H9 (cell line): ENCODE data around the gene CHMP3. TPM values are rescaled to one million over a fixed set of nuclear protein-coding genes. Genes with fewer than 3 reads are reported as not detected.

Source experiments
- DNase-seq: peaks from one replicate; pipeline ENCODE4 v3.0.0-alpha.2; 2017
- H2AFZ ChIP-seq: one replicate; pipeline ENCODE4 v1.6.1; 2013; ENCODE audit warnings: mild to moderate bottlenecking, low read length, control low read depth, moderate library complexity
- H2AK5ac ChIP-seq: 2 replicates; pipeline ENCODE4 v1.6.1; 2013; ENCODE audit warnings: low read length, control low read depth, mixed read lengths; ENCODE audit not compliant: insufficient read length
- H2BK120ac ChIP-seq: one replicate; pipeline ENCODE4 v1.6.1; 2013; ENCODE audit warnings: low read depth, mild to moderate bottlenecking, low read length, control low read depth, inconsistent platforms; ENCODE audit not compliant: poor library complexity, severe bottlenecking
- H2BK12ac ChIP-seq: 2 replicates; pipeline ENCODE4 v1.6.1; 2013; ENCODE audit warnings: low read length, control low read depth, mixed read lengths, low read depth; ENCODE audit not compliant: insufficient read length
- H2BK15ac ChIP-seq: 2 replicates; pipeline ENCODE4 v1.6.1; 2013; ENCODE audit warnings: low read depth, low read length, control low read depth
- H2BK20ac ChIP-seq: one replicate; pipeline ENCODE4 v1.6.1; 2013; ENCODE audit warnings: low read depth, mild to moderate bottlenecking, low read length, control low read depth, inconsistent platforms; ENCODE audit not compliant: poor library complexity, severe bottlenecking
- H2BK5ac ChIP-seq: 2 replicates; pipeline ENCODE4 v1.6.1; 2013; ENCODE audit warnings: low read length, control low read depth, mixed read lengths; ENCODE audit not compliant: insufficient read length
- H3K14ac ChIP-seq: 2 replicates; pipeline ENCODE4 v1.6.1; 2013; ENCODE audit warnings: low read length, control low read depth; ENCODE audit not compliant: insufficient read depth
- H3K18ac ChIP-seq: 2 replicates; pipeline ENCODE4 v1.6.1; 2013; ENCODE audit warnings: low read depth, mild to moderate bottlenecking, mixed read lengths, low read length, control low read depth; ENCODE audit not compliant: insufficient read length
- H3K23ac ChIP-seq: 2 replicates; pipeline ENCODE4 v1.6.1; 2013; ENCODE audit warnings: low read length, control low read depth, mixed read lengths, low read depth; ENCODE audit not compliant: insufficient read length
- H3K23me2 ChIP-seq: 2 replicates; pipeline ENCODE4 v1.6.1; 2013; ENCODE audit warnings: low read depth, mild to moderate bottlenecking, mixed read lengths, low read length, control low read depth; ENCODE audit not compliant: insufficient read length, poor library complexity, severe bottlenecking
- H3K27ac ChIP-seq: 2 replicates; pipeline ENCODE4 v1.5.1; 2013; ENCODE audit warnings: low read length, control low read depth, mixed read lengths, low read depth; ENCODE audit not compliant: insufficient read length
- H3K27me3 ChIP-seq: 2 replicates; pipeline ENCODE4 v1.6.1; 2013; ENCODE audit warnings: low read length, control low read depth, inconsistent platforms; ENCODE audit not compliant: insufficient read depth
- H3K4ac ChIP-seq: 2 replicates; pipeline ENCODE4 v1.6.1; 2013; ENCODE audit warnings: low read depth, mild to moderate bottlenecking, control low read depth, inconsistent platforms, low read length, moderate library complexity
- H3K4me1 ChIP-seq: 2 replicates; pipeline ENCODE4 v1.6.1; 2013; ENCODE audit warnings: low read length, control low read depth, inconsistent platforms; ENCODE audit not compliant: insufficient read depth
- H3K4me2 ChIP-seq: 2 replicates; pipeline ENCODE4 v1.6.1; 2013; ENCODE audit warnings: low read length, control low read depth, mixed read lengths; ENCODE audit not compliant: insufficient read length, insufficient read depth
- H3K56ac ChIP-seq: 2 replicates; pipeline ENCODE4 v1.6.1; 2013; ENCODE audit warnings: low read depth, mild to moderate bottlenecking, mixed read lengths, low read length, control low read depth; ENCODE audit not compliant: insufficient read length
- H3K79me1 ChIP-seq: 2 replicates; pipeline ENCODE4 v1.6.1; 2013; ENCODE audit warnings: low read depth, mild to moderate bottlenecking, moderate library complexity, low read length, control low read depth, inconsistent platforms; ENCODE audit not compliant: insufficient read depth, poor library complexity, severe bottlenecking
- H3K79me2 ChIP-seq: 2 replicates; pipeline ENCODE4 v1.6.1; 2013; ENCODE audit warnings: low read length, control low read depth, inconsistent platforms; ENCODE audit not compliant: insufficient read depth
- H3K9ac ChIP-seq: 2 replicates; pipeline ENCODE4 v1.6.1; 2013; ENCODE audit warnings: low read length, control low read depth, mixed read lengths; ENCODE audit not compliant: insufficient read length; ENCODE audit errors: extremely low read depth
- H3K9me3 ChIP-seq: one replicate; pipeline ENCODE4 v1.6.1; 2013; ENCODE audit warnings: low read depth, low read length, inconsistent platforms; ENCODE audit not compliant: control insufficient read depth
- H3T11ph ChIP-seq: one replicate; pipeline ENCODE4 v1.6.1; 2013; ENCODE audit warnings: mild to moderate bottlenecking, low read length, control low read depth, inconsistent platforms
- H4K20me1 ChIP-seq: one replicate; pipeline ENCODE4 v1.6.1; 2013; ENCODE audit not compliant: control insufficient read depth, insufficient read length, insufficient read depth
- H4K5ac ChIP-seq: 2 replicates; pipeline ENCODE4 v1.6.1; 2013; ENCODE audit warnings: low read depth, mild to moderate bottlenecking, mixed read lengths, low read length, control low read depth; ENCODE audit not compliant: insufficient read length
- H4K8ac ChIP-seq: replicated peaks from 2 replicates; pipeline ENCODE4 v1.6.1; 2013; ENCODE audit warnings: low read length, control low read depth, mixed read lengths, low read depth; ENCODE audit not compliant: insufficient read length
- H4K91ac ChIP-seq: 2 replicates; pipeline ENCODE4 v1.6.1; 2013; ENCODE audit warnings: low read depth, mild to moderate bottlenecking, moderate library complexity, mixed read lengths, low read length, control low read depth; ENCODE audit not compliant: insufficient read length
- H3K27ac Mint-ChIP-seq, 3 experiments: 2 replicates in 2 of 3; 3 replicates in 1 of 3; pipeline ENCODE4 v1.8.0; 2020 to 2021; ENCODE audit warnings: mixed read lengths in 3 of 3, mild to moderate bottlenecking in 1 of 3, moderate library complexity in 1 of 3
- H3K27me3 Mint-ChIP-seq: 2 replicates; pipeline ENCODE4 v1.8.0; 2021; ENCODE audit warnings: low read depth, mild to moderate bottlenecking, moderate library complexity, mixed read lengths
- H3K36me3 Mint-ChIP-seq, 3 experiments: 2 replicates in 2 of 3; 3 replicates in 1 of 3; pipeline ENCODE4 v1.8.0; 2020 to 2021; ENCODE audit warnings: low read depth in 3 of 3, mixed read lengths in 3 of 3; ENCODE audit not compliant: insufficient read depth in 1 of 3
- H3K4me1 Mint-ChIP-seq, 2 experiments: 2 replicates each; pipeline ENCODE4 v1.8.0; 2020; ENCODE audit warnings: mixed read lengths in 2 of 2
- H3K4me3 Mint-ChIP-seq, 2 experiments: 2 replicates in 1 of 2; 3 replicates in 1 of 2; pipeline ENCODE4 v1.8.0; 2020 to 2021; ENCODE audit warnings: mild to moderate bottlenecking in 2 of 2, mixed read lengths in 2 of 2, moderate library complexity in 1 of 2
- H3K9me3 Mint-ChIP-seq, 2 experiments: 2 replicates in 1 of 2; 3 replicates in 1 of 2; pipeline ENCODE4 v1.8.0; 2020; ENCODE audit warnings: mild to moderate bottlenecking in 2 of 2, mixed read lengths in 2 of 2, moderate library complexity in 1 of 2
- WGBS: extraction: QIAGEN DNeasy Blood & Tissue Kit; methylation state at CpG from one replicate; pipeline ENCODE4 v1.1.7; 2013; ENCODE audit warnings: missing lambda C conversion rate, low lambda C conversion rate, mixed read lengths; ENCODE audit not compliant: insufficient read length; ENCODE audit errors: extremely low coverage; 5-methylcytosine and 5-hydroxymethylcytosine counted together
- total RNA-seq: library from RNA; stranded (reverse); gene quantifications from 2 replicates; pipeline ENCODE4 v1.2.1, GENCODE V29; 2021
- TF ChIP-seq, protein P1 (sequence below): fragments of 200-600 bp; sonication (generic); conservative IDR thresholded peaks from 3 replicates; pipeline ENCODE4 v1.8.0; 2021; ENCODE audit warnings: antibody characterized with exemption, mild to moderate bottlenecking

CHMP3 gene
- total RNA-seq, 1 experiment from 2014 or later: 28.8 TPM

GRCh38 chr2:86598966-86599365 lies 35.7 kb upstream of the CHMP3 start:
- H3K4ac ChIP-seq: no peak overlapping the region
- no peak overlapping the region for H3K18ac ChIP-seq
- no peak overlapping the region for H3K27ac Mint-ChIP-seq
- TF ChIP-seq, protein P1, sequence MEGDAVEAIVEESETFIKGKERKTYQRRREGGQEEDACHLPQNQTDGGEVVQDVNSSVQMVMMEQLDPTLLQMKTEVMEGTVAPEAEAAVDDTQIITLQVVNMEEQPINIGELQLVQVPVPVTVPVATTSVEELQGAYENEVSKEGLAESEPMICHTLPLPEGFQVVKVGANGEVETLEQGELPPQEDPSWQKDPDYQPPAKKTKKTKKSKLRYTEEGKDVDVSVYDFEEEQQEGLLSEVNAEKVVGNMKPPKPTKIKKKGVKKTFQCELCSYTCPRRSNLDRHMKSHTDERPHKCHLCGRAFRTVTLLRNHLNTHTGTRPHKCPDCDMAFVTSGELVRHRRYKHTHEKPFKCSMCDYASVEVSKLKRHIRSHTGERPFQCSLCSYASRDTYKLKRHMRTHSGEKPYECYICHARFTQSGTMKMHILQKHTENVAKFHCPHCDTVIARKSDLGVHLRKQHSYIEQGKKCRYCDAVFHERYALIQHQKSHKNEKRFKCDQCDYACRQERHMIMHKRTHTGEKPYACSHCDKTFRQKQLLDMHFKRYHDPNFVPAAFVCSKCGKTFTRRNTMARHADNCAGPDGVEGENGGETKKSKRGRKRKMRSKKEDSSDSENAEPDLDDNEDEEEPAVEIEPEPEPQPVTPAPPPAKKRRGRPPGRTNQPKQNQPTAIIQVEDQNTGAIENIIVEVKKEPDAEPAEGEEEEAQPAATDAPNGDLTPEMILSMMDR: no peak
- no peaks in the 10 kb centered on the region for H3K79me1 ChIP-seq
- H3K27me3 ChIP-seq: no peaks in the 10 kb centered on the region
- no peak overlapping the region for H2BK20ac ChIP-seq
- H2BK120ac ChIP-seq: no peak overlapping the region
- no peak overlapping the region for H3K4me3 Mint-ChIP-seq
- no peak overlapping the region for H3K14ac ChIP-seq
- H2BK5ac ChIP-seq: no peak overlapping the region
- H3K4me2 ChIP-seq: no peak overlapping the region
- H3K9me3 Mint-ChIP-seq: no peaks in the 10 kb centered on the region
- H3K36me3 Mint-ChIP-seq: peaks cover 0 to under 1% (median 0%) of the 10 kb centered on the region in 3 experiments; a peak in 1 of 7 replicates
- H3K4me1 Mint-ChIP-seq: 0 out of 4 replicates have a peak, but pooled peaks cover 0 to 2% of the 10 kb centered on the region in 2 experiments
- no peaks in the 10 kb centered on the region for H3K27me3 Mint-ChIP-seq
- no peak overlapping the region for H3K9ac ChIP-seq
- no peak overlapping the region for H4K91ac ChIP-seq
- H3K56ac ChIP-seq: no peak overlapping the region
- H2AFZ ChIP-seq: no peak overlapping the region
- no peaks in the 10 kb centered on the region for H3K4me1 ChIP-seq
- no peak overlapping the region for H3K23ac ChIP-seq
- no CpG with 5 or more reads among the region's 2 CpGs for WGBS
- H2AK5ac ChIP-seq: no peak overlapping the region
- H4K8ac ChIP-seq: no peak overlapping the region
- no peak overlapping the region for H2BK12ac ChIP-seq
- DNase-seq: no peak
- no peaks in the 10 kb centered on the region for H4K20me1 ChIP-seq
- H3K23me2 ChIP-seq: no peaks in the 10 kb centered on the region
- no peak overlapping the region for H3K27ac ChIP-seq
- no peaks in the 10 kb centered on the region for H3K79me2 ChIP-seq
- H2BK15ac ChIP-seq: no peak overlapping the region
- no peaks in the 10 kb centered on the region for H3K9me3 ChIP-seq
- no peak overlapping the region for H3T11ph ChIP-seq
- H4K5ac ChIP-seq: no peak overlapping the region
